ENCODE results near the gene DOCK1.

DOCK1 gene

GRCh38 chr10:127252818-127253217, 347.6 kb downstream of the DOCK1 start:
- Histone ChIP-seq H2BK12ac (ENCODE audit: low read length) (no peak overlapping the region), H2BK5ac (ENCODE audit: low read depth, low read length, poor library complexity) (no peak overlapping the region), H3K23ac (ENCODE audit: low read length) (no peak overlapping the region), H3K4me1 (ENCODE audit: control insufficient read depth in 1 of 2, insufficient read depth in 2 of 2, low read length in 2 of 2) (no peaks in the 10 kb centered on the region), H3K4me2 (ENCODE audit: low read length) (no peak overlapping the region), H3K14ac (ENCODE audit: low read length) (no peak overlapping the region), H4K12ac (ENCODE audit: low read depth, low read length) (no peak overlapping the region), H3K4ac (ENCODE audit: low read depth, low read length) (no peak overlapping the region), H2AK5ac (ENCODE audit: low read length) (no peak overlapping the region), H4K91ac (ENCODE audit: low read depth, low read length) (no peak overlapping the region), H2BK120ac (ENCODE audit: insufficient read depth, low read length, poor library complexity) (no peak overlapping the region), H3K79me1 (ENCODE audit: low read length) (no peaks in the 10 kb centered on the region), H3K4me3 (ENCODE audit: low read depth, low read length) (no peak overlapping the region), H3K9ac (ENCODE audit: low read length) (no peak overlapping the region), H3K9me3 (ENCODE audit: insufficient read depth, low read depth, low read length) (peaks cover 1% of the 10 kb centered on the region), H3K27ac (ENCODE audit: low read depth, low read length) (no peak overlapping the region), H3K79me2 (ENCODE audit: control insufficient read depth, insufficient read depth, low read length, poor library complexity) (no peaks in the 10 kb centered on the region), H3K36me3 (ENCODE audit: control insufficient read depth in 1 of 2, insufficient read depth in 2 of 2, low read length in 2 of 2) (peaks cover 8 to 17% of the 10 kb centered on the region in 2 experiments), H3K27me3 (ENCODE audit: insufficient read depth, low read length) (no peaks in the 10 kb centered on the region), H3K18ac (ENCODE audit: low read length) (no peak overlapping the region), H2AFZ (ENCODE audit: insufficient read depth, low read length, poor library complexity) (no peak overlapping the region), H4K8ac (ENCODE audit: low read depth, low read length) (no peak overlapping the region)
- no CpG with 5 or more reads among the region's 6 CpGs for WGBS (ENCODE audit: extremely low coverage, insufficient coverage, insufficient read length)
- DNase-seq, result no peak

- Histone ChIP-seq H4K91ac (ENCODE audit: low read depth, low read length) (no peak overlapping the region), H2BK12ac (ENCODE audit: low read length) (no peak overlapping the region), H2BK120ac (ENCODE audit: insufficient read depth, low read length, poor library complexity) (no peak overlapping the region), H3K27me3 (ENCODE audit: insufficient read depth, low read length) (no peaks in the 10 kb centered on the region), H4K12ac (ENCODE audit: low read depth, low read length) (no peak overlapping the region), H4K8ac (ENCODE audit: low read depth, low read length) (no peak overlapping the region), H3K27ac (ENCODE audit: low read depth, low read length) (no peak overlapping the region), H3K14ac (ENCODE audit: low read length) (no peak overlapping the region), H3K23ac (ENCODE audit: low read length) (no peak overlapping the region), H3K9me3 (ENCODE audit: insufficient read depth, low read depth, low read length) (peaks cover 1% of the 10 kb centered on the region), H3K79me1 (ENCODE audit: low read length) (no peaks in the 10 kb centered on the region), H3K18ac (ENCODE audit: low read length) (no peak overlapping the region), H3K4me2 (ENCODE audit: low read length) (no peak overlapping the region), H3K4ac (ENCODE audit: low read depth, low read length) (no peak overlapping the region), H3K79me2 (ENCODE audit: control insufficient read depth, insufficient read depth, low read length, poor library complexity) (no peaks in the 10 kb centered on the region), H3K4me3 (ENCODE audit: low read depth, low read length) (no peak overlapping the region), H3K9ac (ENCODE audit: low read length) (no peak overlapping the region), H3K4me1 (ENCODE audit: control insufficient read depth in 1 of 2, insufficient read depth in 2 of 2, low read length in 2 of 2) (no peaks in the 10 kb centered on the region), H2AFZ (ENCODE audit: insufficient read depth, low read length, poor library complexity) (no peak overlapping the region), H2AK5ac (ENCODE audit: low read length) (no peak overlapping the region), H3K36me3 (ENCODE audit: control insufficient read depth in 1 of 2, insufficient read depth in 2 of 2, low read length in 2 of 2) (peaks cover 12 to 19% of the 10 kb centered on the region in 2 experiments), H2BK5ac (ENCODE audit: low read depth, low read length, poor library complexity) (no peak overlapping the region)
- no CpG with 5 or more reads among the region's 3 CpGs for whole genome bisulfite sequencing (ENCODE audit: extremely low coverage, insufficient coverage, insufficient read length)
- no peak for DNase-seq
Measured at GRCh38 chr10:127254276-127254675, 349.0 kb downstream of the DOCK1 start.

GRCh38 chr10:127257395-127257794, 352.2 kb downstream of the DOCK1 start:
- Histone ChIP-seq H2AK5ac (ENCODE audit: low read length) (no peak overlapping the region), H3K18ac (ENCODE audit: low read length) (no peak overlapping the region), H3K4ac (ENCODE audit: low read depth, low read length) (no peak overlapping the region), H4K8ac (ENCODE audit: low read depth, low read length) (no peak overlapping the region), H3K79me1 (ENCODE audit: low read length) (no peaks in the 10 kb centered on the region), H4K12ac (ENCODE audit: low read depth, low read length) (no peak overlapping the region), H3K14ac (ENCODE audit: low read length) (no peak overlapping the region), H3K4me2 (ENCODE audit: low read length) (no peak overlapping the region), H3K23ac (ENCODE audit: low read length) (no peak overlapping the region), H3K36me3 (ENCODE audit: control insufficient read depth in 1 of 2, insufficient read depth in 2 of 2, low read length in 2 of 2) (peaks cover 9 to 21% of the 10 kb centered on the region in 2 experiments), H4K91ac (ENCODE audit: low read depth, low read length) (no peak overlapping the region), H3K79me2 (ENCODE audit: control insufficient read depth, insufficient read depth, low read length, poor library complexity) (no peaks in the 10 kb centered on the region), H3K27me3 (ENCODE audit: insufficient read depth, low read length) (no peaks in the 10 kb centered on the region), H2BK5ac (ENCODE audit: low read depth, low read length, poor library complexity) (no peak overlapping the region), H3K9ac (ENCODE audit: low read length) (no peak overlapping the region), H2AFZ (ENCODE audit: insufficient read depth, low read length, poor library complexity) (no peak overlapping the region), H3K4me3 (ENCODE audit: low read depth, low read length) (no peak overlapping the region), H3K27ac (ENCODE audit: low read depth, low read length) (no peak overlapping the region), H2BK12ac (ENCODE audit: low read length) (no peak overlapping the region), H3K4me1 (ENCODE audit: control insufficient read depth in 1 of 2, insufficient read depth in 2 of 2, low read length in 2 of 2) (no peaks in the 10 kb centered on the region), H2BK120ac (ENCODE audit: insufficient read depth, low read length, poor library complexity) (no peak overlapping the region), H3K9me3 (ENCODE audit: insufficient read depth, low read depth, low read length) (peaks cover 18% of the 10 kb centered on the region)
- no CpG with 5 or more reads among the region's 8 CpGs for WGBS (ENCODE audit: extremely low coverage, insufficient coverage, insufficient read length)
- no peak for DNase-seq

GRCh38 chr10:127259347-127259746, 354.1 kb downstream of the DOCK1 start:
- Histone ChIP-seq H2AK5ac (ENCODE audit: low read length) (no peak overlapping the region), H4K8ac (ENCODE audit: low read depth, low read length) (no peak overlapping the region), H3K4me3 (ENCODE audit: low read depth, low read length) (no peak overlapping the region), H3K4me1 (ENCODE audit: control insufficient read depth in 1 of 2, insufficient read depth in 2 of 2, low read length in 2 of 2) (no peaks in the 10 kb centered on the region), H3K4me2 (ENCODE audit: low read length) (no peak overlapping the region), H3K18ac (ENCODE audit: low read length) (no peak overlapping the region), H3K9ac (ENCODE audit: low read length) (no peak overlapping the region), H3K27ac (ENCODE audit: low read depth, low read length) (no peak overlapping the region), H3K9me3 (ENCODE audit: insufficient read depth, low read depth, low read length) (peaks cover 18% of the 10 kb centered on the region), H3K23ac (ENCODE audit: low read length) (no peak overlapping the region), H3K36me3 (ENCODE audit: control insufficient read depth in 1 of 2, insufficient read depth in 2 of 2, low read length in 2 of 2) (peaks cover 13 to 23% of the 10 kb centered on the region in 2 experiments), H3K79me2 (ENCODE audit: control insufficient read depth, insufficient read depth, low read length, poor library complexity) (no peaks in the 10 kb centered on the region), H3K4ac (ENCODE audit: low read depth, low read length) (no peak overlapping the region), H3K27me3 (ENCODE audit: insufficient read depth, low read length) (no peaks in the 10 kb centered on the region), H2BK12ac (ENCODE audit: low read length) (no peak overlapping the region), H4K91ac (ENCODE audit: low read depth, low read length) (no peak overlapping the region), H3K79me1 (ENCODE audit: low read length) (no peaks in the 10 kb centered on the region), H3K14ac (ENCODE audit: low read length) (no peak overlapping the region), H2BK120ac (ENCODE audit: insufficient read depth, low read length, poor library complexity) (no peak overlapping the region), H2BK5ac (ENCODE audit: low read depth, low read length, poor library complexity) (no peak overlapping the region), H2AFZ (ENCODE audit: insufficient read depth, low read length, poor library complexity) (no peak overlapping the region), H4K12ac (ENCODE audit: low read depth, low read length) (no peak overlapping the region)
- no CpG with 5 or more reads among the region's 11 CpGs for WGBS (ENCODE audit: extremely low coverage, insufficient coverage, insufficient read length)
- DNase-seq, result no peak

Measured in trophoblast cell (in vitro differentiated cells and primary cell).